G401 (cell line): ENCODE measurements around the gene POLD1. TPM values are rescaled to one million over a fixed set of nuclear protein-coding genes. Genes with fewer than 3 reads are reported as not detected.

Experiments
- DNase-seq: peaks from one replicate; pipeline ENCODE4 v3.0.0-alpha.2; 2015; ENCODE audit warnings: low spot score
- in situ Hi-C: cut with HindIII; loops from 2 replicates; pipeline ENCODE4 v1.10.0; 2016; ENCODE audit warnings: low sequenced_read_pairs, mixed read lengths
- total RNA-seq: library from RNA; depleted of rRNA; stranded (reverse); fragments of >200 nt; shearing (Covaris generic); gene quantifications from 2 replicates; pipeline ENCODE4 v1.2.3, GENCODE V29; 2014; rRNA removed

The POLD1 gene
- total RNA-seq, 1 experiment from 2014 or later: 151 TPM

GRCh38 chr19:50457300-50457699, 73.2 kb downstream of the POLD1 start:
- in situ Hi-C loops: no loop called here
- no peak for DNase-seq

GRCh38 chr19:50458396-50459066, 74.4 kb downstream of the POLD1 start:
- DNase-seq: no peak
- in situ Hi-C loops: no loop called here

- in situ Hi-C loops: no loop called here
- no peak for DNase-seq
Observed at GRCh38 chr19:50459067-50459456, 74.9 kb downstream of the POLD1 start.

GRCh38 chr19:50459638-50460037, 75.5 kb downstream of the POLD1 start:
- no peak for DNase-seq
- in situ Hi-C loops: no loop called here

DNA sequence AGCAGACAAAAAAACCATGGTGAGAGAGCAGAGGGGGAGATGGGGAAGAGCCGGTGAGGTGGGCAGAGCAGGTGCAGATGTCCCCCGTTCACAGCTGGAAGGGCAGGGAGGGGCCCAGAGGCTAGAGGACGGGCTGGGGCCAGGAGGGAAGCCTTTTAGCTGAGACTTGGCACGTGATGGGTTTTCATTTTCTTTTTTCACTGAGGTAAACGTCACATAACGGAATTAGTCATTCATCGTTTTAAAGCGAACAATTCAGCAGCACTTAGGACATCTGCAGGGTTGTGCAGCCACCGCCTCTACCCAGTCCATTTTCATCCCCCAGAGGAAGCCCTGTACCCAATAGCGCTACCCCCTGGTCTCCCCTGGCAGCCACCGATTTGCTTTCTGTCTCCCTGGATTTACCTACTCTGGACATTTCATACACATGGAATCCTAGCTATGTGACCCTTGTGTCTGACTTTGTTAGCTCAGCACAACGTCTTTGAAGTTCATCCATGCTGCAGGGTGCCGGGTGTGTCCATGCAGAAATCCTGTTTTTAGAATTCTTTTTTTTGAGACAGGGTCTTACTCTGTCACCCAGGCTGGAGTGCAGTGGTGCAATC, 76.1 kb downstream of the POLD1 start:
- no peak for DNase-seq
- in situ Hi-C loops: no loop called here

DNA sequence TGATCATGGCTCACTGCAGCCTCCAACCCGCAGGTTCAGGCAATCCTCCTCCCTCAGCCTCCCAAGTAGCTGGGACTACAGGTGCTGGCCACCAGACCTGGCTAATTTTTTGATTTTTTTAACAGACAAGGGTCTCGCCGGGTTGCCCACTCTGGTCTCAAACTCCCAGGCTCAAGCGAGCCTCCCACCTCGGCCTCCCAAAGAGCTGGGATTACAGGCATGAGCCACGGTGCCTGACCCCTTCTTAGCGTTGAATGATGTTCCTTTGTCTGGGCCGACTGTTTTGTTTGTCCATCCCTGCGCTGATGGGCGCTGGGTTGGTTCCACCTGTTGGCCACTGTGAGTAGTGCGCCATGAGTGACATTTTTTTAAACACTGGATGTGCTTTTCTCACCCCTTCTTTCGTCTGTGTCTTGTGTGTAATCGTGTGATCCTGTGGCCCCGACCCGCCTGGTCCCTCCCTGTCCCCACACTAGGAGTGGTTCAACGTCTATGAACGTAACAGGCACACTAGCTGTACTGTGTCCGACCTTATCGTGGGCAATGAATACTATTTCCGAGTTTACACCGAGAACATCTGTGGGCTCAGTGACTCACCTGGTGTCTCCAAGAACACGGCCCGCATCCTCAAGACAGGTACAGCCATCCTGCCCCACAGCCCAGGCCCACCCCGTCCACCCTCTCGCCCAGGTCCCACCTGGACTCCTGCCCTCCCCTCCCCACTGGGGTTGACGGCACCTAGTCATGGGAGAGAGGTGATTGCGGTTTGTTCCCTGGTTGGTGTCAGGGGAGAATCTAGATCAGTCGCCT, 77.1 kb downstream of the POLD1 start:
- in situ Hi-C loops: no loop called here
- DNase-seq: peak; percentile 45

DNA sequence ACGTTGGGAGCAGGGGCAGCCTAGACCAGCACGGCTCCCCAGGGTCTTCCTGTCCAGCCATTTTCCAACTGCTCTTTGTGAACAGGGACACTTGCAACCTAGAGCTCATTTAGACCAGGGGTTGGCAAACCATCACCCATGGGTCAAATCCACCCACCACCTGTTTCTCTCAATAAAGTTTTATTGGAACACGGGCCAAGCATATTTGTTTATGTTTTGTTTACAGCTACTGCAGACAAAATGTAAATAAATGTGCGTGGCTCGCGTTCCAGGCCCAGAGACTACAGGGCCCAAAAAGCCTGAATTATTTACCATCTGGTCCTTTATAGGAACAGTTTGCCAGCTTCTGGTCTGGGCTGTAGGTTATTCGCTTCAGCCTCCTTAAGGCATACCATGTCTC, 78.8 kb downstream of the POLD1 start:
- in situ Hi-C loops: no loop called here
- no peak for DNase-seq

- no peak for DNase-seq
- in situ Hi-C loops: no loop called here
Observed at GRCh38 chr19:50464348-50464747, 80.2 kb downstream of the POLD1 start.

- no peak for DNase-seq
- in situ Hi-C loops: no loop called here
Observed at GRCh38 chr19:50465000-50465399, 80.9 kb downstream of the POLD1 start.

- DNase-seq: no peak
- in situ Hi-C loops: no loop called here
Observed at GRCh38 chr19:50465986-50466705, 82.0 kb downstream of the POLD1 start.

DNA sequence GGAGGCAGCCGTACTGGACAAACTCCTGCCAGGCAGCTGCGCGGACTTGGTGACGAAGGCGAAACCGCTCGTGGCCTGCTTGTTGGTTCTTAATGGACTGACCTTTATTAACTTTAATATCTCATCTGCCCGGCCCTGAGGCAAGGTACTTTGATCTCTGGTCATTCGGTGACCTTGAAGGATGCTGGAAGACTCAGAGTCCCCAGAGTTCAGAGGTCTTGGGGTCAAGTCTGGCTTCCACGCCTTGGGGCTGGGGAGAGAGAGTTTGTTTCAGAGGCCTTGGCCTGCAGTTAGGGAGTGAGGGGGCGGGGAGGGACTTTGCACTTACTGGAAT, 82.5 kb downstream of the POLD1 start:
- DNase-seq: no peak
- in situ Hi-C loops: no loop called here

DNA sequence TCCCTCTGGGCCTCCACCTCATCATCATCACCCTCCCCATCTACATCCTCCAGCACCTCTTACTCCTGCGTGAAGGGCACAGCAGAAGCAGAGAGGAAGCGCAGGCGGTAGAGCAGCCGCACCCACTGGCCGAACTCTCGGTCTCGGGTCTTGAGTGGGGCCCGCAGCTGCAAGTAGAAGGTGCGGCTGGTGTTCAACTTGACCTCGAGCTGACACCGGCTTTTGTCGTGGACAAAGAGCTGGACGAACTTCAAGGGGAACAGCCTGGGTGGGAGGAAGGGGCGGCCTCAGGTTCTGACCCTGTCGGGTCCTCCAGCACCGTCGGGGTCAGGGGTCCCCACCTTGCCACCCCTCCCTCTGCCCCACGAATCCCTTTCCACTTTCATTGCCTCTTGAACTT, 83.4 kb downstream of the POLD1 start:
- in situ Hi-C loops: no loop called here
- no peak for DNase-seq

Other genes with a start within 250 kb of the POLD1 start
- not detected in 2 replicates for gene IZUMO2, start 221.1 kb upstream of the POLD1 start, total RNA-seq
- gene MYH14, start 180.7 kb upstream of the POLD1 start, total RNA-seq: 8.8 and 10.3 TPM in 2 replicates
- gene KCNC3, start 55.0 kb upstream of the POLD1 start, total RNA-seq: 3.4 and 4.3 TPM in 2 replicates
- gene NAPSA, start 18.7 kb upstream of the POLD1 start, total RNA-seq: 0.24 TPM in 1 of 2 replicates, not detected in the other
- 33.0 and 41.4 TPM in 2 replicates for gene NR1H2, start 7.9 kb upstream of the POLD1 start, total RNA-seq
- 0.44 TPM in 1 of 2 replicates, not detected in the other for gene SPIB, start 34.6 kb downstream of the POLD1 start, total RNA-seq
- 0.55 TPM in 1 of 2 replicates, not detected in the other for gene MYBPC2, start 48.5 kb downstream of the POLD1 start, total RNA-seq
- 104 and 113 TPM in 2 replicates for gene EMC10, start 92.2 kb downstream of the POLD1 start, total RNA-seq
- 0.10 and 1.5 TPM in 2 replicates for gene GARIN5A, start 92.5 kb downstream of the POLD1 start, total RNA-seq
- gene JOSD2, start 126.8 kb downstream of the POLD1 start, total RNA-seq: 13.6 and 33.3 TPM in 2 replicates
- not detected in 2 replicates for gene ASPDH, start 129.6 kb downstream of the POLD1 start, total RNA-seq
- 16.5 and 19.2 TPM in 2 replicates for gene LRRC4B, start 184.1 kb downstream of the POLD1 start, total RNA-seq